ENCODE data around the gene ARHGEF7. TPM values are rescaled to one million over a fixed set of nuclear protein-coding genes. Genes with fewer than 3 reads are reported as not detected.
"Not testable (repeated sequence)": the region's sequence is repeated elsewhere in the genome, so short reads cannot be mapped to it uniquely, and the experiment has no call there.

Gene ARHGEF7
- total RNA-seq (10 to 100 TPM; 68.0 to 85.8 (median 83.7) TPM), total RNA-seq (58.6 to 184 (median 91.5) reads per million in 29 experiments)
- total RNA-seq (2013): 48.9 TPM

GRCh38 chr13:111115061-111115964, at the start of gene ARHGEF7:
Gene ARHGEF7 (plus strand): TSS chr13:111115310. CDS start chr13:111115527, 217 bp downstream.
- Histone ChIP-seq H3K9me3 (no peaks in the 10 kb centered on the region), H3K4me3 (ENCODE audit: control insufficient read depth in 1 of 2, extremely low read depth in 1 of 2, low read length in 1 of 2) (peak within 1 kb of the TSS; percentile 50 to 60), H3K27ac (ENCODE audit: low read length) (no peak within 1 kb of the TSS), H3K4me1 (ENCODE audit: control insufficient read depth in 1 of 2, extremely low read depth in 1 of 2, insufficient read depth in 2 of 2, low read length in 2 of 2) (peaks cover 2 to 15% of the 10 kb centered on the region in 2 experiments), H3K36me3 (ENCODE audit: control insufficient read depth in 2 of 2, extremely low read depth in 1 of 2, insufficient read depth in 1 of 2, low read length in 1 of 2) (no peaks in the 10 kb centered on the region), H3K27me3 (replicated peaks in 1 of 2; ENCODE audit: control insufficient read depth in 2 of 2, extremely low read depth in 1 of 2, insufficient read depth in 2 of 2, low read length in 1 of 2) (peaks cover 31 to 50% of the 10 kb centered on the region in 2 experiments)
- Mint-ChIP-seq H3K27me3 (peaks cover 70% of the 10 kb centered on the region in 2 donors), H3K27ac (peak within 1 kb of the TSS in 1 of 2 donors; percentile 63), H3K4me1 (peaks cover 14 to 18% (median 14%) of the 10 kb centered on the region in 3 donors), H3K4me3 (peak within 1 kb of the TSS; percentile 80 to 91 (median 84)), H3K9me3 (no peaks in the 10 kb centered on the region), H3K36me3 (no peaks in the 10 kb centered on the region)
- ChIA-PET CTCF (no interaction called here), POLR2A (no interaction called here)
- under 1% methylated on average over 89 of the region's 137 CpGs for WGBS (ENCODE audit: insufficient coverage)
- DNase-seq: peak in 1 of 35 experiments; percentile 12
- peak in 3 of 4 experiments; percentile 46 to 53 (median 49) for ATAC-seq (replicated peaks in 1 of 4)

DNA sequence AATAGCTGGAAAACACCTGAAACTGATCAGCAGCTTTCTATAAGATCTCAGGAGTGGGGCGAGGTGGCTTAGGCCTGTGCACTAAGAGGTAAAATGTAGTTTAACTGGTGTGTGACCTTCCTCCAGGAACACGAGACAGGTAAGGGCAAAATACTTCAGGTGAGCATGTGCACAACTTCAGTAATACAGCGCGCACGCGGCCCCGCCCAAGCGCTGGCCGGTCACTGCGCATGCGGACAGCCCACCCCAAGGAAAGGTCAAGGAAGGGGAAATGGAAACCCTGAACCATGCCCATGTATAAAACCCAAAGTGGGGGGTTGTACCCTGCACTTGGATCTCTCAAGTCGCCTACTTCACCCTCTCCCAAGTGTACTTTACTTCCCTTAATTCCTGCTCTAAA, 49.4 kb upstream of the ARHGEF7 start:
- H3K27ac ChIP-seq (ENCODE audit: low read length): no peak overlapping the region
- Mint-ChIP-seq H3K4me1 (peaks cover 7 to 8% (median 7%) of the 10 kb centered on the region in 3 donors), H3K4me3 (no peak overlapping the region), H3K27me3 (peaks cover 62 to 65% of the 10 kb centered on the region in 2 donors), H3K9me3 (peaks cover 2 to 3% (median 3%) of the 10 kb centered on the region in 3 donors), H3K27ac (no peak overlapping the region), H3K36me3 (no peaks in the 10 kb centered on the region)
- ATAC-seq (replicated peaks in 1 of 4): no peak
- no peaks in the 10 kb centered on the region for H3K36me3 ChIP-seq (ENCODE audit: control insufficient read depth in 2 of 2, extremely low read depth in 1 of 2, insufficient read depth in 1 of 2, low read length in 1 of 2)
- no peak for DNase-seq
- WGBS (ENCODE audit: insufficient coverage): 87% methylated on average over 7 of the region's 12 CpGs
- H3K27me3 ChIP-seq (replicated peaks in 1 of 2; ENCODE audit: control insufficient read depth in 2 of 2, extremely low read depth in 1 of 2, insufficient read depth in 2 of 2, low read length in 1 of 2): peaks cover 4 to 50% of the 10 kb centered on the region in 2 experiments
- H3K9me3 ChIP-seq: no peaks in the 10 kb centered on the region
- no peak overlapping the region for H3K4me3 ChIP-seq (ENCODE audit: control insufficient read depth in 1 of 2, extremely low read depth in 1 of 2, low read length in 1 of 2)
- H3K4me1 ChIP-seq (ENCODE audit: control insufficient read depth in 1 of 2, extremely low read depth in 1 of 2, insufficient read depth in 2 of 2, low read length in 2 of 2): peaks cover 0 to 14% of the 10 kb centered on the region in 2 experiments
- ChIA-PET CTCF (no interaction called here), POLR2A (no interaction called here)

GRCh38 chr13:111066544-111066943, 48.6 kb upstream of the ARHGEF7 start:
- peak overlapping the region in 1 of 2 donors; percentile 51 for H3K27ac Mint-ChIP-seq
- CTCF ChIA-PET: interaction anchor here (0.6 to 2.8 kb wide), 9 partner anchors 63 to 1539 kb away, joined by 3 to 44 read pairs (median 6); partner anchors contain the start of gene ANKRD10 (in 1 of the 2)

GRCh38 chr13:111068009-111068350, 47.1 kb upstream of the ARHGEF7 start:
- H3K9me3 Mint-ChIP-seq: peaks cover 13 to 18% (median 15%) of the 10 kb centered on the region in 3 donors
- CTCF ChIA-PET: interaction anchor here (0.5 to 2.8 kb wide), 22 partner anchors 10 to 1595 kb away, joined by 3 to 44 read pairs (median 4); partner anchors contain the start of gene ANKRD10 (in 1 of the 2)

More at GRCh38 chr13:111066544-111066943, 48.6 kb upstream of the ARHGEF7 start:
- Histone ChIP-seq H3K27ac (ENCODE audit: low read length) (no peak overlapping the region), H3K9me3 (no peaks in the 10 kb centered on the region), H3K27me3 (replicated peaks in 1 of 2; ENCODE audit: control insufficient read depth in 2 of 2, extremely low read depth in 1 of 2, insufficient read depth in 2 of 2, low read length in 1 of 2) (peaks cover 4 to 48% of the 10 kb centered on the region in 2 experiments), H3K4me3 (ENCODE audit: control insufficient read depth in 1 of 2, extremely low read depth in 1 of 2, low read length in 1 of 2) (peak overlapping the region in 1 of 2 donors; percentile 64), H3K36me3 (ENCODE audit: control insufficient read depth in 2 of 2, extremely low read depth in 1 of 2, insufficient read depth in 1 of 2, low read length in 1 of 2) (no peaks in the 10 kb centered on the region), H3K4me1 (ENCODE audit: control insufficient read depth in 1 of 2, extremely low read depth in 1 of 2, insufficient read depth in 2 of 2, low read length in 2 of 2) (peaks cover 0 to 14% of the 10 kb centered on the region in 2 experiments)
- peaks cover 9 to 10% (median 9%) of the 10 kb centered on the region in 3 donors for H3K9me3 Mint-ChIP-seq
- H3K36me3 Mint-ChIP-seq: no peaks in the 10 kb centered on the region
- H3K4me1 Mint-ChIP-seq: peaks cover 7 to 8% (median 7%) of the 10 kb centered on the region in 3 donors
- WGBS (ENCODE audit: insufficient coverage): 51% methylated on average over 9 of the region's 22 CpGs
- peak overlapping the region; percentile 62 to 80 (median 66) for H3K4me3 Mint-ChIP-seq
- ATAC-seq (replicated peaks in 1 of 4): no peak
- no peak for DNase-seq
- peaks cover 60 to 65% of the 10 kb centered on the region in 2 donors for H3K27me3 Mint-ChIP-seq
- POLR2A ChIA-PET: no interaction called here

GRCh38 chr13:111071120-111071519, 44.0 kb upstream of the ARHGEF7 start:
- ATAC-seq (replicated peaks in 1 of 4); H3K4me3 ChIP-seq (ENCODE audit: control insufficient read depth in 1 of 2, extremely low read depth in 1 of 2, low read length in 1 of 2); H3K27ac ChIP-seq (ENCODE audit: low read length); POLR2A ChIA-PET; H3K4me1 Mint-ChIP-seq; H3K36me3 Mint-ChIP-seq; H3K36me3 ChIP-seq (ENCODE audit: control insufficient read depth in 2 of 2, extremely low read depth in 1 of 2, insufficient read depth in 1 of 2, low read length in 1 of 2); H3K27ac Mint-ChIP-seq; H3K4me3 Mint-ChIP-seq; H3K9me3 ChIP-seq: not testable (repeated sequence)
- WGBS (ENCODE audit: insufficient coverage): 17% methylated on average over 2 of the region's 4 CpGs
- Mint-ChIP-seq H3K9me3 (peaks cover 35 to 44% (median 37%) of the 10 kb centered on the region in 3 donors), H3K27me3 (peaks cover 23 to 34% of the 10 kb centered on the region in 2 donors)
- peaks cover 4 to 28% of the 10 kb centered on the region in 2 experiments for H3K27me3 ChIP-seq (replicated peaks in 1 of 2; ENCODE audit: control insufficient read depth in 2 of 2, extremely low read depth in 1 of 2, insufficient read depth in 2 of 2, low read length in 1 of 2)
- H3K4me1 ChIP-seq (ENCODE audit: control insufficient read depth in 1 of 2, extremely low read depth in 1 of 2, insufficient read depth in 2 of 2, low read length in 2 of 2): peaks cover 0 to 14% of the 10 kb centered on the region in 2 experiments
- peak in 1 of 35 experiments; percentile 11 for DNase-seq
- CTCF ChIA-PET: interaction anchor here in 1 of 2 donors (0.6 kb wide), 1 partner anchor 55 kb away, joined by 3 read pairs; no protein-coding TSS in a partner anchor

More at GRCh38 chr13:111068009-111068350, 47.1 kb upstream of the ARHGEF7 start:
- no peaks in the 10 kb centered on the region for H3K36me3 ChIP-seq (ENCODE audit: control insufficient read depth in 2 of 2, extremely low read depth in 1 of 2, insufficient read depth in 1 of 2, low read length in 1 of 2)
- no peaks in the 10 kb centered on the region for H3K9me3 ChIP-seq
- peaks cover 3% of the 10 kb centered on the region for H3K36me3 Mint-ChIP-seq
- peaks cover 0 to 14% of the 10 kb centered on the region in 2 experiments for H3K4me1 ChIP-seq (ENCODE audit: control insufficient read depth in 1 of 2, extremely low read depth in 1 of 2, insufficient read depth in 2 of 2, low read length in 2 of 2)
- DNase-seq (no peak), ATAC-seq (replicated peaks in 1 of 4) (no peak)
- H3K4me1 Mint-ChIP-seq: peaks cover 7 to 8% (median 7%) of the 10 kb centered on the region in 3 donors
- H3K27ac ChIP-seq (ENCODE audit: low read length): no peak overlapping the region
- H3K27me3 ChIP-seq (replicated peaks in 1 of 2; ENCODE audit: control insufficient read depth in 2 of 2, extremely low read depth in 1 of 2, insufficient read depth in 2 of 2, low read length in 1 of 2): peaks cover 4 to 39% of the 10 kb centered on the region in 2 experiments
- no CpG with 5 or more reads among the region's 2 CpGs for WGBS (ENCODE audit: insufficient coverage)
- peak overlapping the region; percentile 62 to 80 (median 64) for H3K4me3 Mint-ChIP-seq
- no peak overlapping the region for H3K27ac Mint-ChIP-seq
- POLR2A ChIA-PET: interaction anchor here in 1 of 2 donors (0.7 kb wide), 1 partner anchor 212 kb away, joined by 3 read pairs; no protein-coding TSS in a partner anchor
- H3K27me3 Mint-ChIP-seq: peaks cover 52 to 57% of the 10 kb centered on the region in 2 donors
- H3K4me3 ChIP-seq (ENCODE audit: control insufficient read depth in 1 of 2, extremely low read depth in 1 of 2, low read length in 1 of 2): no peak overlapping the region

DNA sequence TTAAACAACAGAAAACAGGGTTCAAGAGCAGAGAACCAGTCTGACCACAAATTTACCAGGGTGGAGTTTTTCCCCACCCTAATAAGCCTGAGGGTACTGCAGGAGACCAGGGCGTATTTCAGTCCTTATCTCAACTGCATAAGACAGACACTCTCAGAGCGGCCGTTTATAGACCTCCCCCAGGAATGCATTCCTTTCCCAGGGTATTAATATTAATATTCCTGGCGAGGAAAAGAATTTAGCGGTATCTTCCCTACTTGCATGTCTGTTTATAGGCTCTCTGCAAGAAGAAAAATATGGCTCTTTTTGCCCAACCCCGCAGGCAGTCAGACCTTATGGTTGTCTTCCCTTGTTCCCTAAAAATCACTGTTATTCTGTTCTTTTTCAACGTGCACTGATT, 43.6 kb upstream of the ARHGEF7 start:
- H3K36me3 ChIP-seq (ENCODE audit: control insufficient read depth in 2 of 2, extremely low read depth in 1 of 2, insufficient read depth in 1 of 2, low read length in 1 of 2); H3K27ac Mint-ChIP-seq; H3K36me3 Mint-ChIP-seq; POLR2A ChIA-PET; ATAC-seq (replicated peaks in 1 of 4); DNase-seq; H3K4me1 Mint-ChIP-seq; H3K4me3 ChIP-seq (ENCODE audit: control insufficient read depth in 1 of 2, extremely low read depth in 1 of 2, low read length in 1 of 2); H3K4me3 Mint-ChIP-seq; H3K27ac ChIP-seq (ENCODE audit: low read length); H3K9me3 ChIP-seq: not testable (repeated sequence)
- CTCF ChIA-PET: interaction anchor here in 1 of 2 donors (0.6 kb wide), 1 partner anchor 55 kb away, joined by 3 read pairs; no protein-coding TSS in a partner anchor
- Histone ChIP-seq H3K27me3 (replicated peaks in 1 of 2; ENCODE audit: control insufficient read depth in 2 of 2, extremely low read depth in 1 of 2, insufficient read depth in 2 of 2, low read length in 1 of 2) (peaks cover 2 to 28% of the 10 kb centered on the region in 2 experiments), H3K4me1 (ENCODE audit: control insufficient read depth in 1 of 2, extremely low read depth in 1 of 2, insufficient read depth in 2 of 2, low read length in 2 of 2) (peaks cover 0 to 11% of the 10 kb centered on the region in 2 experiments)
- Mint-ChIP-seq H3K9me3 (peaks cover 35 to 44% (median 37%) of the 10 kb centered on the region in 3 donors), H3K27me3 (peaks cover 19 to 30% of the 10 kb centered on the region in 2 donors)
- WGBS (ENCODE audit: insufficient coverage): 60% methylated on average over 1 of the region's 7 CpGs
